Gastrocnemius medialis (tissue), 4 donors: ENCODE measurements around the gene SS18.

Source experiments
- POLR2A ChIP-seq, 2 donors: fragments of 450-650 bp; IDR thresholded peaks; one replicate each; pipeline ENCODE4 v1.6.1; 2017; ENCODE audit warnings: antibody characterized with exemption in 2 of 2, mild to moderate bottlenecking in 2 of 2, moderate library complexity in 2 of 2
- TF ChIP-seq, protein P1 (sequence below), 5 experiments: fragments of 450-650 bp in 3 of 5; fragments of 200-600 bp in 2 of 5; sonication (generic) in 2 of 5; IDR thresholded peaks in 4 of 5; conservative IDR thresholded peaks in 1 of 5; 1 replicate in 4 of 5; 2 replicates in 1 of 5; pipeline ENCODE4 v1.5.1; 2016 to 2019; ENCODE audit warnings: antibody characterized with exemption in 5 of 5, mild to moderate bottlenecking in 3 of 5, moderate library complexity in 3 of 5

DNA sequence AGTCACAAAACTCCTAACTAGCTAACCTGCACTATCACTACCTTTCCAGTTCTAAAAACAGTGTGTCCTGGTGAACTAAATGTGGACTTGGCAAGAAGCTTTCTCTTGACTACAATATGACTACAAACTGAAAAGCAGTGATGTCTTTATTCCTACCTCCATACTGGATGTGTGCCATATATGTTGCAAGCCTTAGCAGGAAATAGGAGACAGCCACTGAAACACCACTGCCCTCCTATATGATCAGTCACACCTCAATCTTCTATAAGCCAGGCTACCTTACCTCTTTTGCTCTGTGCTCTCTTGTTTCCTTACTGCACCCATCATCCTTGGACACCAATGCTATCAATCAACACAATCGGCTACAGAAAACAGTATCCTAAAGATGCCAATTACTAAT is 34.1 kb downstream of the SS18 start:
- no peak for TF ChIP-seq POLR2A (IDR thresholded peaks at IDR 0.05)
- TF ChIP-seq, protein P1, sequence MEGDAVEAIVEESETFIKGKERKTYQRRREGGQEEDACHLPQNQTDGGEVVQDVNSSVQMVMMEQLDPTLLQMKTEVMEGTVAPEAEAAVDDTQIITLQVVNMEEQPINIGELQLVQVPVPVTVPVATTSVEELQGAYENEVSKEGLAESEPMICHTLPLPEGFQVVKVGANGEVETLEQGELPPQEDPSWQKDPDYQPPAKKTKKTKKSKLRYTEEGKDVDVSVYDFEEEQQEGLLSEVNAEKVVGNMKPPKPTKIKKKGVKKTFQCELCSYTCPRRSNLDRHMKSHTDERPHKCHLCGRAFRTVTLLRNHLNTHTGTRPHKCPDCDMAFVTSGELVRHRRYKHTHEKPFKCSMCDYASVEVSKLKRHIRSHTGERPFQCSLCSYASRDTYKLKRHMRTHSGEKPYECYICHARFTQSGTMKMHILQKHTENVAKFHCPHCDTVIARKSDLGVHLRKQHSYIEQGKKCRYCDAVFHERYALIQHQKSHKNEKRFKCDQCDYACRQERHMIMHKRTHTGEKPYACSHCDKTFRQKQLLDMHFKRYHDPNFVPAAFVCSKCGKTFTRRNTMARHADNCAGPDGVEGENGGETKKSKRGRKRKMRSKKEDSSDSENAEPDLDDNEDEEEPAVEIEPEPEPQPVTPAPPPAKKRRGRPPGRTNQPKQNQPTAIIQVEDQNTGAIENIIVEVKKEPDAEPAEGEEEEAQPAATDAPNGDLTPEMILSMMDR (IDR thresholded peaks at IDR 0.05 in 4 of 5, conservative IDR thresholded peaks at IDR 0.05 in 1 of 5): no peak
